Hepatocyte (in vitro differentiated cells): Measurements from ENCODE around the gene ZC3H15. TPM values are rescaled to one million over a fixed set of nuclear protein-coding genes. Genes with fewer than 3 reads are reported as not detected.
"Not testable (repeated sequence)": the region's sequence is repeated elsewhere in the genome, so short reads cannot be mapped to it uniquely, and the experiment has no call there.

Experiments used
- DNase-seq: peaks from one replicate; pipeline ENCODE4 v3.0.0-alpha.2; 2016; ENCODE audit warnings: low spot score
- H2AFZ ChIP-seq: fragments of 200-600 bp; sonication (generic); 2 replicates; pipeline ENCODE4 v1.6.0; 2016; ENCODE audit warnings: antibody characterized with exemption, mild to moderate bottlenecking
- H3K27ac ChIP-seq: fragments of 200-600 bp; sonication (generic); 2 replicates; pipeline ENCODE4 v1.5.1; 2016; ENCODE audit warnings: mild to moderate bottlenecking
- H3K27me3 ChIP-seq: fragments of 200-600 bp; sonication (generic); 2 replicates; pipeline ENCODE4 v1.6.1; 2016
- H3K36me3 ChIP-seq: fragments of 200-600 bp; sonication (generic); replicated peaks from 2 replicates; pipeline ENCODE4 v1.5.1; 2016; ENCODE audit warnings: low read depth; ENCODE audit not compliant: insufficient read depth
- H3K4me1 ChIP-seq: fragments of 200-600 bp; sonication (generic); 2 replicates; pipeline ENCODE4 v1.5.1; 2016; ENCODE audit warnings: mild to moderate bottlenecking, moderate library complexity; ENCODE audit not compliant: insufficient read depth
- H3K4me2 ChIP-seq: fragments of 200-600 bp; sonication (generic); 2 replicates; pipeline ENCODE4 v1.6.0; 2016
- H3K4me3 ChIP-seq: fragments of 200-600 bp; sonication (generic); 2 replicates; pipeline ENCODE4 v1.5.1; 2016; ENCODE audit warnings: mild to moderate bottlenecking
- H3K79me2 ChIP-seq: fragments of 200-600 bp; sonication (generic); 2 replicates; pipeline ENCODE4 v1.6.0; 2017; ENCODE audit warnings: mild to moderate bottlenecking
- H3K9me2 ChIP-seq: fragments of 200-600 bp; sonication (generic); replicated peaks from 2 replicates; pipeline ENCODE4 v1.6.0; 2017; ENCODE audit warnings: mild to moderate bottlenecking; ENCODE audit not compliant: insufficient read depth
- H3K9me3 ChIP-seq: fragments of 200-600 bp; sonication (generic); 2 replicates; pipeline ENCODE4 v1.5.1; 2016; ENCODE audit warnings: low read depth, mild to moderate bottlenecking
- H4K20me1 ChIP-seq: fragments of 200-600 bp; sonication (generic); 2 replicates; pipeline ENCODE4 v1.6.0; 2016; ENCODE audit warnings: mild to moderate bottlenecking; ENCODE audit not compliant: insufficient read depth, poor library complexity, severe bottlenecking
- CTCF ChIP-seq: fragments of 200-600 bp; sonication (generic); IDR thresholded peaks from 2 replicates; pipeline ENCODE4 v1.5.1; 2016; ENCODE audit warnings: antibody characterized with exemption, mild to moderate bottlenecking; ENCODE audit not compliant: poor library complexity
- EZH2 ChIP-seq: fragments of 200-600 bp; sonication (generic); IDR thresholded peaks from 2 replicates; pipeline ENCODE4 v1.6.1; 2016; ENCODE audit warnings: antibody characterized with exemption, mild to moderate bottlenecking, borderline replicate concordance
- EZH2phosphoT487 ChIP-seq: fragments of 200-600 bp; sonication (generic); IDR thresholded peaks from one replicate; pipeline ENCODE4 v1.6.1; 2018; ENCODE audit warnings: antibody characterized with exemption, mild to moderate bottlenecking, low read depth, moderate library complexity; ENCODE audit not compliant: unreplicated experiment, severe bottlenecking
- WGBS: methylation state at CpG from one replicate; pipeline ENCODE4 v1.1.6; 2016; ENCODE audit warnings: low lambda C conversion rate; ENCODE audit errors: missing lambda C conversion rate; 5-methylcytosine and 5-hydroxymethylcytosine counted together
- polyA plus RNA-seq: library from polyadenylated mRNA; unstranded; fragments of >200 nt; fragmentation: Nextera tagmentation; extraction: Ambion mirVana; gene quantifications from 2 replicates; pipeline ENCODE4 v1.2.1, GENCODE V29; 2016
- total RNA-seq: library from RNA; depleted of rRNA; stranded (reverse); fragments of >200 nt; gene quantifications from 2 replicates; pipeline ENCODE4 v1.2.3, GENCODE V29; 2014

ZC3H15 gene
- total and polyA plus RNA-seq, 2 experiments from 2014 or later, result 74.6 to 77.2 TPM

DNA sequence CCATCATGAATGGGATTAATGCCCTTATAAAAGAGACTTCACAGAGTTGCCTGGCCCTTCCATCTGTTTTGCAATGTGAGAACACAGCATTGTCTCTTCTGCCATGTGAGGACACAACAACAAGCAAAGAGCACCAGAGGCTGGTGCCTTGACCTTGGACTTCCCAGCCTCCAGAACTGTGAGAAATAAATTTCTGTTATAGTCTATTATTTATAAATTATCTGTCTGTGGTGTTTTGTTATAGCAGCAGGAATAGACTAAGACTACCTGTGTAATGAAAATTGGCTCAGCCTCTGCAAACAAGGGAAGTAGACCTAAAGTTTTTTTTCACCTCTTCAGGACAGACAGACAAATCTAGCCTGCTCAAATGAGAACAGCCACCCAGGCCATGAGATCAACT is 19.3 kb upstream of the ZC3H15 start:
- Histone ChIP-seq H3K4me2 (no peak overlapping the region), H3K36me3 (no peaks in the 10 kb centered on the region), H3K27ac (no peak overlapping the region), H3K4me1 (no peaks in the 10 kb centered on the region), H2AFZ (no peak overlapping the region), H3K27me3 (no peaks in the 10 kb centered on the region), H3K79me2 (peaks cover 5% of the 10 kb centered on the region), H3K9me2 (no peaks in the 10 kb centered on the region), H3K9me3 (no peaks in the 10 kb centered on the region), H3K4me3 (no peak overlapping the region), H4K20me1 (no peaks in the 10 kb centered on the region)
- TF ChIP-seq EZH2phosphoT487 (no peak), EZH2 (no peak), CTCF (no peak)
- DNase-seq, result no peak

GRCh38 chr2:186467421-186467820 is 18.6 kb upstream of the ZC3H15 start:
- Histone ChIP-seq H3K36me3 (no peaks in the 10 kb centered on the region), H3K27ac (no peak overlapping the region), H3K4me2 (no peak overlapping the region), H4K20me1 (no peaks in the 10 kb centered on the region), H3K9me2 (no peaks in the 10 kb centered on the region), H3K79me2 (peaks cover 5% of the 10 kb centered on the region), H3K4me1 (no peaks in the 10 kb centered on the region), H3K4me3 (no peak overlapping the region), H2AFZ (no peak overlapping the region), H3K9me3 (no peaks in the 10 kb centered on the region), H3K27me3 (no peaks in the 10 kb centered on the region)
- no peak for DNase-seq
- 76% methylated on average over 2 of the region's 2 CpGs for WGBS
- TF ChIP-seq CTCF, result no peak
- TF ChIP-seq EZH2phosphoT487, result no peak
- TF ChIP-seq EZH2, result no peak

- H3K79me2 ChIP-seq, H3K9me2 ChIP-seq, H3K4me2 ChIP-seq, H4K20me1 ChIP-seq, DNase-seq, H3K27me3 ChIP-seq, H3K27ac ChIP-seq, H3K4me1 ChIP-seq, H3K9me3 ChIP-seq, H3K36me3 ChIP-seq, H3K4me3 ChIP-seq, H2AFZ ChIP-seq: not testable (repeated sequence)
- 99% methylated on average over 11 of the region's 49 CpGs for WGBS
Observed at GRCh38 chr2:186472722-186473493, 13.2 kb upstream of the ZC3H15 start.

- H3K9me2 ChIP-seq, H3K27me3 ChIP-seq, H3K27ac ChIP-seq, H3K79me2 ChIP-seq, H2AFZ ChIP-seq, H3K4me3 ChIP-seq, H3K4me1 ChIP-seq, H3K36me3 ChIP-seq, H4K20me1 ChIP-seq, DNase-seq, H3K4me2 ChIP-seq, H3K9me3 ChIP-seq: not testable (repeated sequence)
- WGBS, result 100% methylated on average over 1 of the region's 1 CpG
Observed at GRCh38 chr2:186474239-186474638, 11.8 kb upstream of the ZC3H15 start.
